GM19351 (cell line): ENCODE measurements around the gene MATN1.

Experiments used
- ATAC-seq: cut with Tn5 transposase; IDR thresholded peaks from one replicate; pipeline ENCODE4 v1.9.1; 2021; ENCODE audit warnings: mild to moderate bottlenecking, moderate library complexity; ENCODE audit not compliant: unreplicated experiment

MATN1 gene

DNA sequence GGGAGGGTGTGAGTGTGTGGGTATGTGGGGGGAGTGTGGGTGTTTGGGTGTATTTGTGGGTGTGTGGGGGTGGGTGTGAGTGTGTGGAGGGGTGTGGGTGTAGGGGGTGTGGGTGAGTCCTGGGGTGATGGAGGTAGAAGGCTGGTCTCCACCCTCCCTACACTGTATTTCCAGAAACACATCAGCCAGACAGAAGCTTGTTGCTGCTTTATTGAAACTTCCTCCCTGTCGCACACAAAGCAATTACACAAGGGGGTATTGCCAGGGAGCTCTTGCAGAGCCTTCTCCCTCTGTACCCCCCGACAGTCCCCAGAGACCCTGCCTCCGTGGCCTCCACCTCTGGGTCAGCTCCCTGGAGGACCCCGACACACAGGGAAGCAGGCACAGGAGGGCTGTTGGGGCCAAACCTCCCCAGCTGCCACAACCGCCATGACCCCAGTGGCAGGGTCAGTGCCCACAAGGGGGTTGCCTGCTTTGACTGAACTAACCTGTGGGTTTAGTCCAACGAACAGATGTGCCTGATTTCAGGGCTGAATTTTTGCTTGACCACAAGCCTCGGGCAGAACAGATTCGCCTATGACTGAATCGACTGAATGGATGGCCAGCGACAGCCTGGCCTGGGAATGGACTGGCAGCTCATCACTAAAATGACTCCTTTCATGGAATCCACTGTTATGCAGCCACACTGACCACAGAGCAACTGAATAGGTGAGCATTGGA, 9.1 kb upstream of the MATN1 start:
- ATAC-seq: no peak

DNA sequence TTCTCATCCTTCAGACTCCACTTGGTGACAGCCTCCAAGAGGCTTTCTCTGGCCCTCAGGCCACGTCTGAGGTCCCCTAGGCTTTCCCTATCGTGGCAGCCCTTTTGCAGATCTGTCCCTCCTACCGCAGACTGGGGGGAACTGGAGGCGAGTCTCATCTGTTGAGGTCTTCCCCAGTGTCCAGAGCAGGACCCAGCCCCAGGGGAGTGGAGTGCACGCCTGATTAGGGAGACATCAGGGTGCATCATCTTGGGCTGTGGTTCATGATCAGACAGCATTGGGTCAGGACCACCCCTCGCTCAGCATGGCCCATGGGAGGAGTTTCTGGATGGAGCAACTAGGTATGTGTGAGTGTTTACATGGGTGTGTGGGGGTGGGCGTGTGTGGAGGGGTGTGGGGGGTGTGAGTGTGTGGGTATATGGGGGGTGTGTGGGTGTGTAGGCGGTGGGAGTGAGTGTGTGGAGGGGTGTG, 8.5 kb upstream of the MATN1 start:
- no peak for ATAC-seq

DNA sequence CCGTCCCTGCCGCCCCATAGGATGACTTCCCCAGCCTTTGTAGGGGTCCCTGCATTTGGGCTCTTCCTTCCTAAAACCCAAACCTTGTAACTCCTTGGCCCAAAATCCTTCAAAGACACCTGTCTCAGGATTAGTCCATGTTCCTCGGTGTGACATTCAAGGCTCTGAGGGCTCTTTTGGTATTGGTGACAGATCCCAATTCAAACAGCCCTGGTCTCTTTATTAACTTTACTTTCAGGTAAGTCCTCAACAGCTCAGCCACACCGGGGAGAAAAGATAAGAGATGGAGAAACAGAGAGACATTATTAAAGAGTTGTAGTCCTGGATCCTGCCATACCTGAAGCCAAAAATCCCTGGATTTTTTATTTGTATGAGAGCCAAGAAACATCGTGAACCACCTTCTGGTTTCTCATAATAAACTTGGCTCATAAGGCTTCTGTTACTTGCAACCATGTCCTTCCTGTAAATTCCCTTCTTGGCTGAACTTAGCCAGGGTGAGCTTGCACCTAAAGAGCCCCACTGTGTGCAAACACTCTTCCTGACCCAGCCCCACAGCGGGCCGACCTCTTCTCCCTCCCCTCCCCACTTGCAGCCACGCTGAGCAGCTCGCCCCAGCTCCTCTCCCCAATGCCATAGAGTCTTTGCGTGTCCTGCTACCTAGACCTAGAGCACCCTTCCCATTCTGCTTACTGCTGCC, 7.9 kb upstream of the MATN1 start:
- ATAC-seq: no peak

DNA sequence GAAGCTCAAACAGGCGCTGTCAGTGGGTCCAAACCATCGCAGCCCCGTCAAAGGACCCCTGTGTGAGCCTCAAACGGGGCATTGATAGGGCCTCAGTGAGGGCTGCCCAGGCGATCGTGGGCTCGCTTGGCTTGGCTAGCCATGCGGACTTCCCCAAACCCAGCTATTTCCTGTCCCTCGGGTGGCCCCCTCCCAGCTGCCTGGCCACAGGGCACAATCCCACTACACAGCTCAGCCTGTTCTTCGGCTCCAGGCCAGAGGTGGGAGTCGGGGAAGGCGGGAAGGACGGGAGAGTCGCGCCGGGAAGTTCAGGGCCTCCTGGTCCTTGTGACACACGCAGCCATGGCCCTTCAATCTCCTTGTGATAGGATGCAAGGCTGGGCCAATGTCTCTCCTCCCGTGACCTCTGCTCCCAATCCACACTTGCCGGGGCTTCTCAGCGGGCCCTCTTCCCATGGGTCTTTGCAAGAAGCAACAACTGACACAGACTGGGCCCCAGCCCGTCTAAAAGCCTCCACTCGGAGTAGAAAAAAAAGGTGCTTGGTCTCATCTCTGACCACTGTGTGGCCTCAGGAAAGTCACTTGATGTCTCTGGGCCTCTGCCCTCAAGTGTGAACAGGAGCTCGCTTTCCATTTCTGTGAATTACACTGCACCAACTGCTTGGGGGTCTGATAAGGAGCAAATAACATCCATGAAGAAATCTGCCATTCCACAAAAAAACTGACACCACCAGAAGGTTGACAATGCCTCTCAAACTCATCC, 7.1 kb upstream of the MATN1 start:
- ATAC-seq: no peak

DNA sequence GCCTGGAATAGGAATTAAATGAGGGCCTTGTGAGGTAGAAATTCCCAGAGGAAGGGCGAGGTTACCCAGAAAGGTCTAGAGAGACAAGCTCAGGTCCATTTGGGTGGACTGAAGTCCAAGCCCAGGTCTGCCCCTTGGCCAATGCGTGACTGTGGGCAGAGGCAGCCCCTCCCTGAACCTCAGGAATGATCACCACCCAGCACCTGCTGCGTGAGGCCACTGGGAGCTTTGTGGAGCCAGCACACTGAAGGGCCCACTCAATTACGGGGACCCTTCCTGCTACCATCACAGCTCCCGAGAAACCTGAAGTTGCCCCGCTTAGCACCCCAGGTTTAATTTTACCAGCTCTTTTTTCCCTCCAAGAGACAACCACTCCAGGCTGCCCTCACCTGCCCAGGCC, 6.5 kb upstream of the MATN1 start:
- ATAC-seq: no peak

DNA sequence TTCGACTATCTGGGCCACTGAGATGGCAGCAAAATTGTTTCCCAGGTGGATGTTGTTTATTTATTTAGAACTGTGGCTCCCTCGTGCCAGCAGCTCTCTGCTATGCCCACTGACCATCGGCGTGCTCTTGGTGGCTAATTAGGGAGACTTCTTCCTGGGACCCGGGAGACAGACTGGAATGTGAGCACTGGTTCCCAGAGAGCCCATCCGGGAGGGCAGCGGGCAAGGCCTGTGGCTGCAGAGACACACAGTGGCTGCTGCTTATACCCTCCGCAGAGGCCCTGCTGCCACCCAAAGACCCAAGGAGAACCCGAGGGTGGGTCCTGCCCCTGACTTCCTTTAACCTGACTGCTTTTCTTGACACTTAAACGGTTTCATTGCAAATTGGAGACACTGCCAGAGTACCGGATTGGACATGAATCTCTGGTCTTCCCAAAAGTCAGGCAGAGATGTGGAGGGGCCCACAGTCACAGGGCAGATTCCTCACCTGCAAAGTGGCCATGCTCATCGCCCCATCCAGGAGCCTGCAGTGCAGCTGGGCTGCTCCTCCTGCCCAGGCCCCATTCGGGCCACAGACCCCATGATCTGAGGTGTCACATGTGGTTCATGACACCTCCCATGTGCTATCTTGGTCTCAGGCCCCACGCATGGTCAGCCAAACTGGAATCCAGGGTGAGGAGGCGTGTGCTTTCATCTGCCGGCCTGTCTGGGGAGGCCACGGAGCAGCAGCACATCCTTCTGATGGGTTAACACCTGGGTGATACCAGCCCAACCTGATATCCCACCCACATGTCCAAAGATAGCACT, 5.7 kb upstream of the MATN1 start:
- no peak for ATAC-seq

DNA sequence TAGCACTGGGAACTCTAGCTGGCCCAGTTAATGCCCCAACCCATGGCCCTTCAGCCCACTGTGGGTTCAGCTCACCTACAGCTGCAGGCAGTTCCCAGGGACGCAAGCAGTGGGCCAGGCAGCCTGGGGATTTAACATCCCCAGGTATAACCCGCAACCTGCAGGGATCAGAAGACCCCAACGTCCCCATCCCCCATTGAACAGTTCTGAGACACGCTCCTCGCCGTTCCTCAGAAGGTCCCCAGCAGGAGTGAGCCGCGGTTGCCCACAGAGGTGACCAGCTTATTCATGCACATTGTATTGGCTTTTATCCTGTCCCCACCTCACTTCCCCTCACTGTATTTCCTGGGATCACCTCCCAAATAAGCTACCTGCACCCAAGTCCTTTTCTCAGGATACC, 5.0 kb upstream of the MATN1 start:
- ATAC-seq: no peak

DNA sequence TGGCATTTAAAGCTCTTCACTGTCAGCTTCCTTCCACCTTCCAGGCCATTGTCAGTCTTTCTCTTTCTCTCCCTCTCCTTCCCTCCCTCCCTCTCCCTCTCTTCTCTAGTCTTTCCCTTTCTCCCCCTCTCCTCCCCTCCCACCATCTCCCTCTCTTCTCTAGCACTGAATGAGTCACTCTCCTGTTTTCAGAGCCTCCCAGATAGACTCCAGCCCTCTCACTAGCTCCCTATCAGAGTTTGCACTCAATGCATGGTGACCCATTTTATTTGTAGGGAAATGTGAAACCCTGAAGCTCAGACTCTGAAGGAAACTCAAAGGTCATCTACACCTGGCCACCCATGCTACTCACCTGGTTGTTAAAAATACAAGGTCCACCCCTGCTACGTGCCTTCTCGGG, 4.4 kb upstream of the MATN1 start:
- ATAC-seq: no peak

DNA sequence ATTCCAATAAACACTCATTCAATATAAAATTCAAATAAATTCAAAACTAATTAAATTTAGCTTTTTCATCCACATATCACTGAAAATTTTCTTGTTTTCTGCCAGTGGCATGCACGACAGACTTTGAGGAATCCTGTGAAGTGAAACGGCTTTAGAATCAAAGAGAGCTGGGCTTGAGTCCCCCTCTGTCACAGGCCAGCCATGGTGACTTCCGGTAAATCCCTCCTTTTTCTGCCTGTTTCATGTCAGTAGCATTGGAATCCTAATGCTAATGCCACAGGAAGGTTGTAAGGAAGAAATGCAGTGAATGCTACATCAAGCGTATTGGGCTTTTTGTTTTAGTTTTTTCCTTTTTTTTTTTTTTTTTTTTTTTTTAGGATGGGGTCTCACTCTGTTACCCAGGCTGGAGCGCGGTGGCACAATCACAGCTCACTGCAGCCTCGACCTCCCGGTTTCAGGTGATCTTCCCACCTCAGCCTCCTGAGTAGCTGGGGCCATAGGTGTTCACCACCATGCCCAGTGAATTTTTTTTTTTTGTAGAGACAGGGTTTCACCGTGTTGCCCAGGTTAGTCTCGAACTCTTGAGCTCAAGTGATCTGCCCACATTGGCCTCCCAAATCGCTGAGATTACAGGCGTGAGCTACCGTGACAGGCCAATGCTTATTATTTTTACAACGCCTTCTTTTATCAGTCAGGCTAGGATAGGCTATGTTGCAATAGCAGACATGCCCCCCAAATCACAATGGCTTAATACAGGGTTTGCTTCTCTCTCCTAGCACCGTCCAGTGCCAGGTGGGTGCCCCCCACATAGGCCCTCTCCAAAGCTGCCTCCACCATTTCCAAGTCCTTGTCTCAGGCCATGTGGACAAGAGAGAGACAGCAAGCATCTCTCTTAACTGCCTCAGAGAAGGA, 3.6 kb upstream of the MATN1 start:
- ATAC-seq: no peak

DNA sequence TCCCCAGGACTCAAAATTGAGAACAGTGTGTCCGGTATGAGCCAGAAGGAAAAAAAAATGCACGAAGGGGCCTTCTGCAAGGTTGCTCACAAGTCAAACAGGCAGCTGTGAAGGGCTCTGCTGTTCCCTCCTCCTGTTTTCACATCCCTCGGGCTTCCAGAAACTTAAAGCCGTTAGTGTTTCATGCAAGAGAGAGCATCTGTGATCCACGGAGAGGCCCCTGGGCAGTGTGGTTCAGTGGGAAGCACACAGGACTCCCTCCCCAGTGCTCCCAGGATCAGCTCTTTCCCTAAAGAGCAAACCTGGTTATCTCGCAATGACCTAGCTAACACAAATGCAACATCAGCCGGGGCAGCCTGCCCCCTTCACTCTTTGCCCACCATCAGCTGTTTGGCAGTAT, 2.9 kb upstream of the MATN1 start:
- no peak for ATAC-seq

DNA sequence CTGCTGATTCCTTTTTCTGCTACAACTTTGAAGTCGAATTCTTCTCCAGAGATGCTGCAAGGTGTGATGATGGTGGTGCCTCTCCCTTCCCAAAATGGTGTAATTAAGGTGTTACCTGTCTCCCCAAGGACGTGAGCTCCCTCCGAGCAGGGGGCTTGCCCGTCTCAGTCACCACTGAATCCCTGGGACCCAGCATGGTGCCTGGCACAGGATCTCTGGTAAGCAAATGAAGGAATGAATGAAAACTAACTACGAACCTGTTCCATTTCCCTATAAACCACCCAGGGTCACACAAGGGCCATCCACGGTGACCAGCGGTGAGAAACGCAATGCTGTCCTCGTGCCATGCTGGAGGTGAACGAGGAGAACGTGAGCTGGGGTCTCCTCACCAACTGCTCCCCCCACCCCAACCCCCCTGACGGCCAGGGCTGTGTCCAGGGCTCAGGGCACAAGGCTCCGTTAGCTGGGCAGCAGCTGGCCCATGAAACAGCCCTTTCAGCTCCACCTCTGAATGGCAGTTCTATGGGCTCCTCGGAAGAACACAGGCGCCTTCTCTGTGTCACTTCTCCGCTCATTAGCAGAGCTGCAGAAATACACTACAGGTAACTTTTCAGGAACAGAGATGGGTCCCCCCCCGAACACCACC, 2.2 kb upstream of the MATN1 start:
- ATAC-seq: no peak

DNA sequence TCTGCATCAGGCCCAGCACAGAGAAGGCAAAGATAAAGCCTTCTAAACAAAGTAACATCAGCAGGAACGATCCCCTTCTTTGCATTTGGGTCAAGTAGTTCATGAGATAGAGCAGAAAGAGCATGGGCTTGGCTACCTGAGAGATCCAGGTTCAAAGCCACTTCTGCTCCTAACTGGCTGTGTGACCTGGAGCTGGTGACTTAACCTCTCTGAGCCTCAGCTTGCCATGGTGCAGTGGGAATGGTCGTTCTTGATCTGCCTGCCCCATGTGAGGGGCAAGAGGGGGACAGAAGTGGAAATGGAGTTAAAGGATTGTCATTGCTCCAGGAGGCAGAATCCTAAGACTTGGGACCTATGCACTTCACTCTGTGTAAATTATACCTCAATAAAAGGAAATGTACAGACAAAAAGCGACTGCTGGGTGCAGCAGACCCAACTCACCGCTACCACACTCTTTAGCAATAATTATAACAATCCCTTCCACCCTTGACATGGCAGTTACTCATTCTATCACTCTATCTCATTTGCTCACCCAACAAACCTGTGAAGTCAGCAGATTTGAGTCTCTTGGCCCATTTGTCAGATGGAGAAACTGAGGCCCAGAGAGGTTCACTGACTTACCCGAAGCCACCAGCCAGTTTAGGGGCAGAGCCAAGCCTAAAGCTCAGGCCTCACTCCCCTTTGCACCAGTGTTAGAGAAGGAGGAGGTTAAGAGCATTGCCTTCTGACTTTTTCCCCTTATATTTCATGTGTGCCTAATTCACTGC, 1.5 kb upstream of the MATN1 start:
- ATAC-seq: no peak

DNA sequence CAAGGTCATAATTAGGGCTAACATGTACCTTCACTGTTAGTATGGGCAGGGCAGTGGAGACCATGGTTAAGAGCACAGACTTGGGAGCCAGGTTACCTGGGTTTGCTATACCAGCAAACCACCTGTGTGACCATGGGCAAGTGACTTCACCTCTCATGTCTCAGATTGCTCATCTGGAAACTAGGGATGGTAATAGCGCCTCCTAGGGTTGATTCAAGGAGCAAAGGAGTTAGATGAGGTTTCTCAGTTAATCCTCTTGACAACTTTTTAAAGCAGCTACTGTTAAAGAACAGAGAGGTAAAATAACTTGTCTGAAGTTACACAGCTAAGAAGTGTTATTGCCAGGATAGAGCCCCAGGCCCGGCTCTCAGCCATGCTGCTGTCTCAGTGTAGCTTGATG, 790 bp upstream of the MATN1 start:
- ATAC-seq: no peak

DNA sequence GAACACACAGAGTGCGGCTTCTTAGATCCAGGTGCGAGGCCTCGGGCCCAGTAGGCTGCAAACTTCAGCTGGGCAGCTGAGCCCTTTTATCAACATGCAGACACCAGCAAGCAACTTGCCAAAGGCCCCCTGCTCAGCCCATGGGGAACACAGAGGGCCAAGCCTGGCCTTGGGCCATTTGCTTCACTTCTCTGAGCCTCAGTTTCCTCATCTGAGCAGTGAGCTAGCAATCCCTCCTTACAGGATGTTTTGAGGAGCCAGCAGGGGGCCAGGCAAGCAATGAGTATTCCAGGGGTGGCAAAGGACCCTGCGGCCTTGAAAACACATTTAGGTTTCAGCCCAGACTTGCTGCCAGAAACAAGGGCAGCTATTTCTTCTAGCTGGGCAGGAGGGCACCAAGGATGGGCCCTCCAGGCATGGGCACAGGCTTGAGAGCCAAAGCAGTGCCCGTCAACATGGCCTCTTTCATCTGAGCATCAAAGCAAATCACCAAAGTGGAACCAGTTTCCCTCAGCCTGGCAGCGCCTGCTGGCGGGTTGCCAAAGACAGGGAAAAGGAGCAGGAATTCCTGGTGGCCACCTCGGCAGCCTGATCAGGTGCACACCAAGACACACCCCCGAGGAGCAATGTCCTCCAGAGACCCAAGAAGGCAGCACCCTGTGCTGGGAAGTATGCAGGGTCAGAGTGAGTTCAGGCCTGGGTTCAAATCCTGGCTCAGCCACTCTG, 1.4 kb downstream of the MATN1 start:
- no peak for ATAC-seq

DNA sequence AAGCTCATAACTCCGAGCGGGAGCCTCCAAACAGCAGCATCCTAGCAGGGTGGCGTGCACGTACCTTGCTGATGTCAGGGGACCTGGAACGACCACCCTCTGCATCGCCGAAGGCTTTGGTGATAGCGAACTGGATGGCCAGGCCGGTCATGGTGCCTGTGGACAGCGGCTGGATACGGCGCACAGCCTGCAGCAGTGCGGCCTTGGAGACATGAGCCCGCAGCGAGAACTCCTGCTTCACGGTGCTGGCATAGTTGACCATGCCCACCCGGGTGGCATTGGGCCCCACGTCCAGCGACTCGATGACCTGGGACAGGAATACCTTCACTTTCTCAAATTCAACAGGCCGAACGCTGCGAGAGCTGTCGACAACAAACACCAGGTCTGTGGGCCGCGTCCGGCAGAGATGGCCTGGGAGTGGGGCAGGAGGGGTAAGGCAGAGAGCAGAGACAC, 2.0 kb downstream of the MATN1 start:
- ATAC-seq: no peak

DNA sequence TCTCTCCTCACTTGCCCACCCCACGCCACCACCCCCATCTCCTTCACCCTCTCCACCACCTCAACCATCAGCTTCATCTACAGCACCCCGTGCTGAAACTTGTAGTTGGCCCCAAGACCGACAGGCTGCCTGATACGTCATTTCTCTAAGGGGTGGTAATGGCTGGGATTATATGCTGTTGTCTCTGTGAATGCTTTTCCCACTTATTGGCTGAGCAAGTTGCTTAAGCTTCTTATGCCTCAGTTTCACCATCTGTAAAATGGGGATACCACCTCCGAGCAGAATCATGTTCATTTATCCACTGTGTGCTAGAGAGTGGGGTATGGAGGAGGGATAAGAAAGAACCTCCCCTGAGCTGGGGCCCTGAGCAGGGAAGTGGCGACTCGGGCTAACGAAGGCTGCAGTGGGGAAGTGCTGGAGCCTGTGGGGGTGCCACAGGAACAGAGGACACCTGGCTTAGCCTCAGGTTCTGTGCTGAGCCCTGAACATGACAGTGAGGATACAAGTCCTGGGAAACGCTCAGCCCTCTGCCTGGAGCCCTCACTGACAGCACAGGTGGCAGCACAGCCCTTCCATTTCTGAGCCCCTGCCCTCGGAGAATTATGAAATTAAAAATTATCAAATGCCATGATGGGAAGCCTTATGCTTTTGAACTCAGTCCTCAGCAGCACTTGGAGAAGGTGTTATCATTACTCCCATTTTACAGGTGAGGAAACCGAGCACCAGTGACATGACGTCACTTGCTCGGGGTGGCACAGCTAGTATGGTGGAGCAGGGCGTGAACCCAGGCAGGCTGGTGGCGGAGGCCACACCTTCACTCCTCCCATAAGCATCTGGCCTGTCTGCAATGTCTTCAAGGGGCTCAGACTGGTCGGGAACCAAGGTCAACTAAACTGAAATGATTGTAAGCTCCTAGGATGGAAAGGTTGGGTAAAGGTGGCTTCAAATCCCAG, 2.8 kb downstream of the MATN1 start:
- no peak for ATAC-seq
